OCI-LY1 (cell line): ENCODE data around the gene LGR4.

Experiments used
- H2AFZ ChIP-seq: fragments of 200-600 bp; sonication (generic), shearing (Covaris generic); 2 replicates; pipeline ENCODE4 v1.6.0; 2014; ENCODE audit warnings: antibody characterized with exemption, mild to moderate bottlenecking, low read length
- H3F3A ChIP-seq: fragments of 200-600 bp; sonication (generic), shearing (Covaris generic); 2 replicates; pipeline ENCODE4 v1.6.0; 2014; ENCODE audit warnings: mild to moderate bottlenecking, antibody characterized with exemption, low read length, moderate library complexity; ENCODE audit not compliant: insufficient read depth
- H3K27ac ChIP-seq: fragments of 200-600 bp; sonication (generic); 2 replicates; pipeline ENCODE4 v1.5.1; 2014; ENCODE audit warnings: low read length, mixed run types, mild to moderate bottlenecking, low read depth; ENCODE audit not compliant: poor library complexity, severe bottlenecking
- H3K27me3 ChIP-seq: fragments of 200-600 bp; sonication (generic); 2 replicates; pipeline ENCODE4 v1.6.0; 2014; ENCODE audit warnings: antibody characterized with exemption, mild to moderate bottlenecking, low read length, moderate library complexity; ENCODE audit not compliant: insufficient read depth
- H3K36me3 ChIP-seq: fragments of 200-600 bp; sonication (generic); 2 replicates; pipeline ENCODE4 v1.6.1; 2014; ENCODE audit warnings: mild to moderate bottlenecking, antibody characterized with exemption, low read length, moderate library complexity, mixed read lengths; ENCODE audit not compliant: insufficient read depth
- H3K4me1 ChIP-seq: fragments of 200-600 bp; sonication (generic); 2 replicates; pipeline ENCODE4 v1.5.1; 2014; ENCODE audit warnings: mild to moderate bottlenecking, low read length, moderate library complexity; ENCODE audit not compliant: insufficient read depth, severe bottlenecking
- H3K4me2 ChIP-seq: fragments of 200-600 bp; sonication (generic), shearing (Covaris generic); 2 replicates; pipeline ENCODE4 v1.6.1; 2014; ENCODE audit warnings: low read length
- H3K4me3 ChIP-seq: fragments of 200-600 bp; sonication (generic); 2 replicates; pipeline ENCODE4 v1.5.1; 2014; ENCODE audit warnings: low read length, low read depth, mild to moderate bottlenecking, mixed read lengths; ENCODE audit not compliant: poor library complexity, severe bottlenecking
- H3K79me2 ChIP-seq: fragments of 200-600 bp; shearing (Covaris generic); 2 replicates; pipeline ENCODE4 v1.6.1; 2016; ENCODE audit warnings: mixed run types, low read length, mixed read lengths; ENCODE audit not compliant: insufficient read depth
- H3K9ac ChIP-seq: fragments of 200-600 bp; sonication (generic), shearing (Covaris generic); 2 replicates; pipeline ENCODE4 v1.6.1; 2014; ENCODE audit warnings: mild to moderate bottlenecking, low read length, mixed read lengths
- H3K9me2 ChIP-seq: fragments of 200-600 bp; sonication (generic), shearing (Covaris generic); 2 replicates; pipeline ENCODE4 v1.6.1; 2014; ENCODE audit warnings: low read depth, mild to moderate bottlenecking, low read length, mixed read lengths
- H3K9me3 ChIP-seq: fragments of 200-600 bp; shearing (Covaris generic); 2 replicates; pipeline ENCODE4 v1.6.1; 2014; ENCODE audit warnings: low read length, mixed read lengths
- H4K20me1 ChIP-seq: fragments of 200-600 bp; sonication (generic), shearing (Covaris generic); 2 replicates; pipeline ENCODE4 v1.6.0; 2016; ENCODE audit warnings: mild to moderate bottlenecking, low read length; ENCODE audit not compliant: insufficient read depth
- EZH2 ChIP-seq: fragments of 200-600 bp; sonication (generic), shearing (Covaris generic); IDR thresholded peaks from 2 replicates; pipeline ENCODE4 v1.8.0; 2017; ENCODE audit warnings: borderline replicate concordance, mixed run types, mild to moderate bottlenecking, antibody characterized with exemption, low read length, moderate library complexity, mixed read lengths
- TF ChIP-seq, protein P1 (sequence below): fragments of 200-600 bp; sonication (generic), shearing (Covaris generic); IDR thresholded peaks from 2 replicates; pipeline ENCODE4 v1.5.1; 2017; ENCODE audit warnings: mild to moderate bottlenecking, antibody characterized with exemption, low read length, moderate library complexity, mixed read lengths

LGR4 gene

DNA sequence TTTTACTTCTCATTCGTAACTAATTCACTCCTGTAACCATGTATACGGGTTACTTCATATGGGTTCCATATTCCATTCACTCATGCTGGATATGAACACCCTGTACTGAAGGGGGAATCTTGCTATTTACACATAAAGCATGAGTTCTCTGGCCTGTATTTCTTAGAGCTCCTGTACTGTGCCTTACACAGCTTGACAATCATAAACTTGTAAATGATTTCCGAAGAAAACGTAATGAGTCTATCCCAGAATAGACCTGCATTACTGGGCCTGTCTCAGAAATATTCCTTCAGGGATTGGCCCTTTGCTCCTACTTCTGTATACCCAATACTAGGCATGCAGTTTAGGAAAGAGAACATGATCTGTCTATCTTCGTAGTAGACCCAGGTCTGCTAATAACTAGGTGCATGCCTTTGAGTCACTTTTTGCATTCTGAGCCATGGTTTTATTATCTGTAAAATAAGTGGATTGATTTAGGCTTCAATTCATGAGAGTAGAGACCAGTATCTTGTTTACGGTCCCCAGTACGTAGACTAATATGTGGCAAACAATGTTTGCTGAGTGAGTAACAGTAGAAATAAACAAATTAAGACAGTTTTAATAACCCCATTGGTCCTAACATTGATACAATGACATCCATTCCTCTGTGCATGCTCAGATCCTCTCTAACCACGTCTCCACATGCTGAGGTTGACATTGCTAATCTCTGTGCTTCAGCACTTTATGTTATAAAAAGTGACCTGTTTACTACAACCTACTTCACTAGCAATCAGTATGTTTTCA, 110.8 kb downstream of the LGR4 start:
- H3K9me3 ChIP-seq, result no peaks in the 10 kb centered on the region
- no peaks in the 10 kb centered on the region for H3F3A ChIP-seq
- H3K4me1 ChIP-seq, result peaks cover 32% of the 10 kb centered on the region
- no peaks in the 10 kb centered on the region for H3K9me2 ChIP-seq
- H3K36me3 ChIP-seq, result 0 out of 2 replicates have a peak, but pooled peaks cover 5% of the 10 kb centered on the region
- no peak for TF ChIP-seq EZH2
- TF ChIP-seq, protein P1, sequence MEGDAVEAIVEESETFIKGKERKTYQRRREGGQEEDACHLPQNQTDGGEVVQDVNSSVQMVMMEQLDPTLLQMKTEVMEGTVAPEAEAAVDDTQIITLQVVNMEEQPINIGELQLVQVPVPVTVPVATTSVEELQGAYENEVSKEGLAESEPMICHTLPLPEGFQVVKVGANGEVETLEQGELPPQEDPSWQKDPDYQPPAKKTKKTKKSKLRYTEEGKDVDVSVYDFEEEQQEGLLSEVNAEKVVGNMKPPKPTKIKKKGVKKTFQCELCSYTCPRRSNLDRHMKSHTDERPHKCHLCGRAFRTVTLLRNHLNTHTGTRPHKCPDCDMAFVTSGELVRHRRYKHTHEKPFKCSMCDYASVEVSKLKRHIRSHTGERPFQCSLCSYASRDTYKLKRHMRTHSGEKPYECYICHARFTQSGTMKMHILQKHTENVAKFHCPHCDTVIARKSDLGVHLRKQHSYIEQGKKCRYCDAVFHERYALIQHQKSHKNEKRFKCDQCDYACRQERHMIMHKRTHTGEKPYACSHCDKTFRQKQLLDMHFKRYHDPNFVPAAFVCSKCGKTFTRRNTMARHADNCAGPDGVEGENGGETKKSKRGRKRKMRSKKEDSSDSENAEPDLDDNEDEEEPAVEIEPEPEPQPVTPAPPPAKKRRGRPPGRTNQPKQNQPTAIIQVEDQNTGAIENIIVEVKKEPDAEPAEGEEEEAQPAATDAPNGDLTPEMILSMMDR, result no peak
- H3K27me3 ChIP-seq, result no peaks in the 10 kb centered on the region
- H2AFZ ChIP-seq, result no peak overlapping the region
- peak overlapping the region; percentile 17 for H3K27ac ChIP-seq
- peak overlapping the region; percentile 90 for H3K4me3 ChIP-seq
- no peaks in the 10 kb centered on the region for H4K20me1 ChIP-seq
- peak overlapping the region; percentile 84 for H3K4me2 ChIP-seq
- H3K9ac ChIP-seq, result peak overlapping the region; percentile 86
- no peaks in the 10 kb centered on the region for H3K79me2 ChIP-seq

DNA sequence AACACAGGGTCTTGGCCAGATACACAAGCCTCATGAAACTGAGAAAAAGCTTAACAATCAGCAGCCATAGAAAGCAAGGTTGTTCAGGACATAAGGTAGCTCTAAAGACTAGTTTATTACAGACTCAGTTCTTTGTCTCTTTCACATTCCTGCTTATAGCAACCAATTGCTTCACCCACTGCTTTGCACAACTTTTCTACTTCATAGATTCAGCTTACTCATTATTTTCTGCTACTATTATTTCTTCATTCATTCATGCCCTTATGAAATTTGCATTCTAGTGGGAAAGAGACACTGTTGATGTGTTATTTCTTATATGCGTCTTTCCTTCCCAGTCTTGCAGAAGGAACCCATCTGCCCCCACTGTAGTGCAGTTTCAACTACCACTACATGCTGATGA, 114.3 kb downstream of the LGR4 start:
- Histone ChIP-seq H3K4me3 (no peak overlapping the region), H3F3A (no peaks in the 10 kb centered on the region), H4K20me1 (no peaks in the 10 kb centered on the region), H2AFZ (no peak overlapping the region), H3K4me1 (peaks cover 44% of the 10 kb centered on the region), H3K9me3 (no peaks in the 10 kb centered on the region), H3K27ac (peak overlapping the region; percentile 30), H3K79me2 (no peaks in the 10 kb centered on the region), H3K4me2 (no peak overlapping the region), H3K9me2 (no peaks in the 10 kb centered on the region), H3K9ac (no peak overlapping the region), H3K36me3 (0 out of 2 replicates have a peak, but pooled peaks cover 5% of the 10 kb centered on the region), H3K27me3 (no peaks in the 10 kb centered on the region)
- TF ChIP-seq, protein P1, result no peak

DNA sequence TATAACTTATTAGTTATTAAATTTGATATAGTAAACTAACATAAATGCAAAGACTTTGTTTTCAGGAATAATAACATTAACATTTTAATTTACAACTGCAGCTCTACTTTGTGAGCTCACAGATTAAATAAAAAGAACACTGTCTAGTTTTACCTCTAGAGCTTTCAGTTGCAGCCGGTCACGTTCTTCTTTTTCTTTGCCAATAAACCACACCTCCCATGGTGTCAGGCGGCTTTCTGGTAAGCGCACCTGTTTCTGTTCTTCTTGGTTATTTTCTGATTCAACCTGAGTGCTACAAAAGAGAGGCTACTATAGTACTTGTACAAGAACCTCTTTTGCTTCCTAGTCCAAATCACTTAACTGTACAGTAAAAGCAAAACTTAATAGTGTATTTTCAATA, 115.3 kb downstream of the LGR4 start:
- Histone ChIP-seq H3F3A (no peaks in the 10 kb centered on the region), H3K9ac (no peak overlapping the region), H3K4me1 (peaks cover 39% of the 10 kb centered on the region), H3K27me3 (no peaks in the 10 kb centered on the region), H3K27ac (no peak overlapping the region), H3K4me3 (no peak overlapping the region), H3K9me2 (no peaks in the 10 kb centered on the region), H3K4me2 (no peak overlapping the region), H3K79me2 (no peaks in the 10 kb centered on the region), H3K36me3 (0 out of 2 replicates have a peak, but pooled peaks cover 5% of the 10 kb centered on the region), H2AFZ (no peak overlapping the region), H3K9me3 (no peaks in the 10 kb centered on the region), H4K20me1 (no peaks in the 10 kb centered on the region)
- no peak for TF ChIP-seq EZH2
- TF ChIP-seq, protein P1, result no peak
